ENCODE results near the gene NRG3.

The NRG3 gene

GRCh38 chr10:82543631-82544030 is 668.6 kb downstream of the NRG3 start:
- TF ChIP-seq JUND (IDR thresholded peaks at IDR 0.05; ENCODE audit: low read depth) = no peak
- in situ Hi-C loops (cut with HindIII; ENCODE audit: low pct_unique_long_range_greater_than_20kb, low sequenced_read_pairs) = no loop called here
- DNase-seq (ENCODE audit: low read depth in 1 of 2, low spot score in 1 of 2) = no peak

DNA sequence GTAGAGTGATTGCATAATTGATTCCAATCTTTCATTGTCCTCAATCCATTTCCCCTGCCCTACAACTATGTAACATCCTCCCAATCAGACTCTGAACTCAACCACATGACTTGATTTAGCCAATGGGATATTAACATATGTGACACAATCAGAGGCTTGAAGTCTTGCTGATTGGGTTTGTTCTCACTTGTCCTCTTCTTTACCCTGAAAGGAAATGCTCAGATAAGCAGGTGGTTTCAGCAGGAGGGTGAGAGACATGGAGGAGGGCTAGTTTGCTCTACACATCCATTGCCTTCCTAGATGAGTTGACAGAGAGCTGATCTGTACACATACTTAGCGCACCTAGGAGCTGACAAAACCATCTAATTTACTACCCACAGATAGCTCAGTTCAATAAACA is 669.4 kb downstream of the NRG3 start:
- no peak for DNase-seq (ENCODE audit: low read depth in 1 of 2, low spot score in 1 of 2)
- in situ Hi-C loops (cut with HindIII; ENCODE audit: low pct_unique_long_range_greater_than_20kb, low sequenced_read_pairs) = no loop called here
- TF ChIP-seq JUND (IDR thresholded peaks at IDR 0.05; ENCODE audit: low read depth) = no peak

DNA sequence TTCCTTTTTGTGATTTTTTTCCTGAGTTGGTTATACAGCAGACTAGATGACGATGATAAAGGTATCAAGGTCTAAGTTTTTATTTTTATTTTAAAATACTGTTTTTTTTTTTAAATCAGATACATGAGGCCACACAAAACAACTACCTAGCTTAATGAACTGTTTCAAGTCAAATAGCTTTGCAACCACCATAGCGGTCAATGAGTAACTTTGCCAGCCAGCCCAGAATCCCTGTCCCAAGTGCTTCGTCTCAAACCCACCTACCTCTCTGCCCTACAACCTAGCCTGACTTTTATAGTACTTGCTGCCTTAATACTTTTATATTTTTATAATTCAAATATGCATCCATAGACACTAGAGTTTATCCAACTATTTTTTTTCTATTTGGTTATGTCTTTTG is 676.5 kb downstream of the NRG3 start:
- in situ Hi-C loops (cut with HindIII; ENCODE audit: low pct_unique_long_range_greater_than_20kb, low sequenced_read_pairs) = no loop called here
- no peak for TF ChIP-seq JUND (IDR thresholded peaks at IDR 0.05; ENCODE audit: low read depth)
- no peak for DNase-seq (ENCODE audit: low read depth in 1 of 2, low spot score in 1 of 2)

GRCh38 chr10:82552267-82552666 is 677.3 kb downstream of the NRG3 start:
- in situ Hi-C loops (cut with HindIII; ENCODE audit: low pct_unique_long_range_greater_than_20kb, low sequenced_read_pairs) = no loop called here

GRCh38 chr10:82554381-82554780 is 679.4 kb downstream of the NRG3 start:
- TF ChIP-seq JUND (IDR thresholded peaks at IDR 0.05; ENCODE audit: low read depth) = no peak
- in situ Hi-C loops (cut with HindIII; ENCODE audit: low pct_unique_long_range_greater_than_20kb, low sequenced_read_pairs) = no loop called here
- DNase-seq (ENCODE audit: low read depth in 1 of 2, low spot score in 1 of 2) = no peak

More at GRCh38 chr10:82552267-82552666, 677.3 kb downstream of the NRG3 start:
- DNase-seq (ENCODE audit: low read depth in 1 of 2, low spot score in 1 of 2) = no peak
- TF ChIP-seq JUND (IDR thresholded peaks at IDR 0.05; ENCODE audit: low read depth) = no peak

DNA sequence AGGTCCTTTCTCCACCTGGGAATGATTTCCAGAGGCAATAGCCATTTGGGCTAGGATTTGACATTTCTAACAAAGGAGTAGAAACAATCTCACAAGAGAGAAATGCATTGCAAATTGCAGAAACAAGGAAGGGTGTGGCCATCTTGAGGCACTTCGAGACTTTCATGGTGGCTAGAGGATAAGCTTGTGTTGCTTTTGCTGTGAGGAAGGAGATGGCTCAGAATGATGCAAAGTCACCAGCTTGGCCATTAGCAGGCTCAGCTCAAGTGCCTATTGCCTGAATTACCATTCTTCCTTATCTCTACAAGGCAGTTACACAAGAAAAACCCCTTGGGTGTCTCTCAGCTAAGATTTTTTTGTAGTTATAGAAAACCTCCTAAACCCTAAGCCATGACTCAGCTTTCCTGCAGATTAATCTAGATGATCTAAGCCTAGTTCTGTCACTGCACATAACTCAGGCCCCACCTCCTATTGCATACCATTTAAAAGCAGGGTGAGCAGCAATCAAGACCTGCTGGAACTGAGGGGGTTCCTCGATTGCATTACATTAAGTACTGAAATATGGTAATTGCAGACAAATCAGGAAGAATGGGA is 683.1 kb downstream of the NRG3 start:
- no peak for TF ChIP-seq JUND (IDR thresholded peaks at IDR 0.05; ENCODE audit: low read depth)
- DNase-seq (ENCODE audit: low read depth in 1 of 2, low spot score in 1 of 2) = no peak
- in situ Hi-C loops (cut with HindIII; ENCODE audit: low pct_unique_long_range_greater_than_20kb, low sequenced_read_pairs) = no loop called here

DNA sequence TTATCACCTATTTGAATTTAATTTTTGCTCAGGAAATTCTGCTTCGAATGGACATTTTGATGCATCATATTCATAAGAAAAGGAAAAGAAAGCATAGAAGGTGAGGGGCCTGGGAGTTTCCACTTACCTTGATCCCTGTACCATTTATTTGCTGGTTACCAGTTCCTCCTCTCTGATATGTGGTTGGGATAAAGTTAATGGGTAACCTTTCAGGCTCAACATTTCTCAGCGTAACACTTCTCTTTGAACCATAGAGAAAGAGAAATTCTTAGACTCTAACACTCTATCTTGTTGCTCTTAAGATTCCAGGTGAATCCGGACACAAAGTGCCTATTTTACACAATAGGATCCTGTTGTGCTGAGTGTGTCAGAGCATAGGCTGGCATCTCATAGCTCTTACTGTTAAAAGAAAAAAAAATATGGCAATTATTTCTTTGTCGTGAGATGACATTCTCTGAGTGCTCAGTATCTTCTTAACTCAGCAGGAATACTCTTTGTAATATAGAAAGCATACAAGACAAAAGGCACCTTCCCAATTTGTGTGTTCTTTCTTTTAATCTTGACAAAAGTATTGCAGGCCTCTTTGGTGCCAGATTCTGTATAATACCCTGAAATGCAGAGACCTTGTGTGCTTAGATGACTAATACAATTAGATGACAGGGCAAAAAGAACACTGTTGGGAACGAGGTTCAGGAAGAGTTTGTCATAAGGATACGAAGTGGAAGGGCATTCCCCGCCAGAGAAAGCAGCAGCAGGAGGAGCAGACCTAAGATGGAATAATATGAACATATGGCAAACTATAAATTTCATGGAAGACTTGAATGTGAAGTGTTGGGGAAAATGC is 689.6 kb downstream of the NRG3 start:
- TF ChIP-seq JUND (IDR thresholded peaks at IDR 0.05; ENCODE audit: low read depth) = no peak
- in situ Hi-C loops (cut with HindIII; ENCODE audit: low pct_unique_long_range_greater_than_20kb, low sequenced_read_pairs) = no loop called here
- no peak for DNase-seq (ENCODE audit: low read depth in 1 of 2, low spot score in 1 of 2)

DNA sequence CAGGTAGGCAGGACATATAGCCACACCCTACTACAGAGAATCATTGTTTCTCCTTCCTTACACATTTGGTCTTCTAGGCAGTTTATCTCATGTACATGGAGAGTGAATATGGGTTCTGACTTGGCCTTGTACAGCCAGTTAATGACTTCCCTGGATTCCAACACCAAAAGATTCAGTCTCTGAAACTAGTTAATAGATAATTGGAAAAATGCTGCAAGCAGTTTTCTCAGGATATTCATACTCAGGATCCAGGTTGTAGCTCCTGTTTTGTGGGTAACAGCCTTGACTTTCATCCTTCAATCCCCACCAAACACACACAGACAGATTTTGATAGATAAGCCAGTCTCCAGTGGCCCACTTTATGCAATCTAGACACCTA is 690.2 kb downstream of the NRG3 start:
- TF ChIP-seq JUND (IDR thresholded peaks at IDR 0.05; ENCODE audit: low read depth) = no peak
- DNase-seq (ENCODE audit: low read depth in 1 of 2, low spot score in 1 of 2) = no peak
- in situ Hi-C loops (cut with HindIII; ENCODE audit: low pct_unique_long_range_greater_than_20kb, low sequenced_read_pairs) = no loop called here

DNA sequence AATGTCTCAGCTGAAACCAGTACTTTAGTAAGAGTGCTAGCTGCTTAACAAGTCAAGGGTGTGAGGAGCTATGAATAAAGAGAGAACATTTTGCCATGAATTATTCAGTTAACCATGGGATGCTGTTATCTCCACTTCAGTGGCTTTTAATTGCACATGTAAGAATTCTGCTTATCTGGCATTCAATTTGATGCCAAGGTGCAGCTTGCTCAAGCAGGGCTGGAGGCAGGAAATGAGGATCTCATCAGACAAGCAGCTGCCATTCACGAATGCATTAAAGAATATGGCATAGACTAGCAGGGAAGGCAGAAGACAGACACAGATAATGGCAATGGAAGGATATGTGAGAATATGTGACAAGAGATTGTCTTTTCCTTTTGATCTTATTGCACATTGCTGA is 697.8 kb downstream of the NRG3 start:
- no peak for TF ChIP-seq JUND (IDR thresholded peaks at IDR 0.05; ENCODE audit: low read depth)
- DNase-seq (ENCODE audit: low read depth in 1 of 2, low spot score in 1 of 2) = no peak
- in situ Hi-C loops (cut with HindIII; ENCODE audit: low pct_unique_long_range_greater_than_20kb, low sequenced_read_pairs) = no loop called here

DNA sequence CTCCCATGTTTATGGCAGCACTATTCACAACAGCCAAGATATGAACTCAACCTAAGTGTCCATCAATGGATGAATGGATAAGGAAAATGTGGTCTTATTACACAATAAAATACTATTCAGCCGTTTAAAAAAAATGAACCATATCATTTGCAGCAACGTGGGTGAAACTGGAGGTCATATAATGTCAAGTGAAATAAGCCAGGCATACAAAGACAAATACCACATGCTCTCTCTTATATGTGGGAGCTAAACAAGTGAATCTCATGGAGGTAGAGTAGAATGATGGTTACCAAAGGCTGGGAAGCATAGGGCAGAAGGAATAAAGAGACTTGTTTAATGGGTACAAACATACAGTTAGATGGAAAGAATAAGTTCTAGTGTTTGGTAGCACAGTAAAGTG is 699.1 kb downstream of the NRG3 start:
- in situ Hi-C loops (cut with HindIII; ENCODE audit: low pct_unique_long_range_greater_than_20kb, low sequenced_read_pairs) = no loop called here
- no peak for DNase-seq (ENCODE audit: low read depth in 1 of 2, low spot score in 1 of 2)
- TF ChIP-seq JUND (IDR thresholded peaks at IDR 0.05; ENCODE audit: low read depth) = no peak

DNA sequence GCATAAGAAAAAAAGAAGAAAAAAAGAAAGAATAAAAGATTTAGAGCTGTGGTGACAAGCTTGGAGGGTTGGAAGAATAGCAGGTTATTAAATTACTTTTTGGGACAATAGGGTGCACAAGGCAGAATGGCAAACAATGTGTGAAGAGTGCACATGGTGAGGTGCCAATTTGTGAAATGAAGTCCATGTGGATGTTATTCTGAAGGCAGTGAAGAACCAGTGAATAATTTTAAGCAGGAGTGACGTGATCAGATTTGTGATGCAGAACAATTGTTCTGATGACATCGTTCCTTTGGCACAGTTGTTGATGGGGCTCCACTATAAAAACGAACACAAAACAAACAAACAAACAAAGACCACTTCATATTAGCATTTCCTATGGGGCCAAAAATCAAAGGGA is 700.3 kb downstream of the NRG3 start:
- no peak for DNase-seq (ENCODE audit: low read depth in 1 of 2, low spot score in 1 of 2)
- TF ChIP-seq JUND (IDR thresholded peaks at IDR 0.05; ENCODE audit: low read depth) = no peak
- in situ Hi-C loops (cut with HindIII; ENCODE audit: low pct_unique_long_range_greater_than_20kb, low sequenced_read_pairs) = no loop called here

GRCh38 chr10:82576093-82576492 is 701.1 kb downstream of the NRG3 start:
- no peak for TF ChIP-seq JUND (IDR thresholded peaks at IDR 0.05; ENCODE audit: low read depth)
- no peak for DNase-seq (ENCODE audit: low read depth in 1 of 2, low spot score in 1 of 2)
- in situ Hi-C loops (cut with HindIII; ENCODE audit: low pct_unique_long_range_greater_than_20kb, low sequenced_read_pairs) = no loop called here

DNA sequence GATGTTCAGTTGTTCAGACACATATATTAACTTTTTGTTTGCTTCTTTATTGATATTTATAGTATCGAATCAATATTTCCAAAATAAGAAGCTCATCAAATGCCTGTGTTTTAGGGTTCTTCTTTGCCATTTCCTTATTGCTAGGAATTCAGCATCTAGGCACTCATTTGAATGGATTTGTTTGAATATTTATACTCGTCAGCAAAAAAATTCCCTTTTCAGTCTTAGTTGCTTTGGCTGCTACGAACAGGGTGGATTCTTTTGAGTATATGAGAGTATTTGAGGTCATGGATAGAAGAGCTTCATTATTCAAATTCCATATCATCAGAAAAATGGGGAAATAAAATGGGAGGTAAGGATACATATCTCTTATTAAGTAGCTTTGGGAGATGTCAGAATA is 706.9 kb downstream of the NRG3 start:
- in situ Hi-C loops (cut with HindIII; ENCODE audit: low pct_unique_long_range_greater_than_20kb, low sequenced_read_pairs) = no loop called here
- TF ChIP-seq JUND (IDR thresholded peaks at IDR 0.05; ENCODE audit: low read depth) = no peak

More for the DNA sequence above, 706.9 kb downstream of the NRG3 start:
- no peak for DNase-seq (ENCODE audit: low read depth in 1 of 2, low spot score in 1 of 2)

Measured in T47D (cell line).